Stimulated activated CD8-positive, alpha-beta memory T cell treated with anti-CD3 and anti-CD28 coated beads, Interleukin-4, amount 100 ng/mL, for 4 hours (primary cell): ENCODE results near the gene AMMECR1L.
"Not testable (repeated sequence)": the region's sequence is repeated elsewhere in the genome, so short reads cannot be mapped to it uniquely, and the experiment has no call there.

ENCODE experiments used
- DNase-seq, 2 donors: peaks; one replicate each; pipeline ENCODE4 v3.0.0-alpha.2; 2020; ENCODE audit warnings: low read depth in 2 of 2, low spot score in 1 of 2

The AMMECR1L gene

GRCh38 chr2:127841466-127842178, 44.1 kb downstream of the AMMECR1L start:
- no peak for DNase-seq

- DNase-seq = no peak
These were observed 44.9 kb downstream of the AMMECR1L start for GRCh38 chr2:127840893-127841292.

- no peak for DNase-seq
These were observed 50.8 kb downstream of the AMMECR1L start for GRCh38 chr2:127834951-127835350.

GRCh38 chr2:127829845-127830246, 55.9 kb downstream of the AMMECR1L start:
- peak; percentile 24 to 27 for DNase-seq

GRCh38 chr2:127826708-127827107, 59.0 kb downstream of the AMMECR1L start:
- DNase-seq = not testable (repeated sequence)

- no peak for DNase-seq
These were observed 59.7 kb downstream of the AMMECR1L start for GRCh38 chr2:127826047-127826446.

- DNase-seq = no peak
These were observed 65.6 kb downstream of the AMMECR1L start for GRCh38 chr2:127820080-127820668.

- DNase-seq = no peak
These were observed 66.8 kb downstream of the AMMECR1L start for GRCh38 chr2:127818794-127819425.

- DNase-seq = no peak
These were observed 67.5 kb downstream of the AMMECR1L start for GRCh38 chr2:127818241-127818640.

GRCh38 chr2:127814677-127815076, 71.1 kb downstream of the AMMECR1L start:
- DNase-seq = no peak

- not testable (repeated sequence) for DNase-seq
These were observed 73.3 kb downstream of the AMMECR1L start for GRCh38 chr2:127812441-127812840.
